B cell (primary cell): ENCODE measurements around the gene SPDYC. TPM values are rescaled to one million over a fixed set of nuclear protein-coding genes. Genes with fewer than 3 reads are reported as not detected.

Source experiments
- ATAC-seq: fragments of 200-7000 bp; cut with Tn5 transposase; one replicate; pipeline ENCODE4 v1.10.0; 2021; ENCODE audit warnings: low read depth, mild to moderate bottlenecking, moderate number of reproducible peaks, moderate library complexity
- CTCF ChIA-PET: fragments of 350-600 bp; sonication (Branson Sonifier 250); formaldehyde crosslinking; loops from one replicate; lab custom pipeline; 2021; ENCODE audit warnings: antibody characterized with exemption, inconsistent platforms; lab: Charles Lee
- POLR2A ChIA-PET: fragments of 350-600 bp; sonication (Branson Sonifier 250); formaldehyde crosslinking; loops from one replicate; lab custom pipeline; 2021; ENCODE audit warnings: antibody characterized with exemption; lab: Charles Lee
- DNase-seq: peaks from one replicate; pipeline ENCODE4 v3.0.0; 2013
- H2AFZ ChIP-seq: 2 replicates; pipeline ENCODE4 v1.6.1; 2012; ENCODE audit warnings: mild to moderate bottlenecking, low read depth, low read length; ENCODE audit not compliant: insufficient read depth, poor library complexity, severe bottlenecking
- H3K27ac ChIP-seq, 2 donors: 1 replicate in 1 of 2; 2 replicates in 1 of 2; pipeline ENCODE4 v1.5.1; 2012 to 2013; ENCODE audit warnings: low read length in 2 of 2, mild to moderate bottlenecking in 2 of 2, moderate library complexity in 1 of 2
- H3K27me3 ChIP-seq, 4 experiments: fragments of 200-600 bp in 1 of 4; sonication (generic) in 1 of 4; replicated peaks in 1 of 4; 1 replicate in 2 of 4; 2 replicates in 2 of 4; pipeline versions ENCODE4 v1.6.1 to v1.7.0; 2013 to 2016; ENCODE audit warnings: low read length in 3 of 4, mild to moderate bottlenecking in 2 of 4, mixed read lengths in 1 of 4, moderate library complexity in 1 of 4; ENCODE audit not compliant: insufficient read depth in 4 of 4, control insufficient read depth in 3 of 4; ENCODE audit errors: control extremely low read depth in 1 of 4
- H3K36me3 ChIP-seq, 2 experiments: replicated peaks in 1 of 2; 1 replicate in 1 of 2; 2 replicates in 1 of 2; pipeline versions ENCODE4 v1.6.1 to v1.7.1; 2013; ENCODE audit warnings: low read length in 1 of 2; ENCODE audit not compliant: insufficient read depth in 2 of 2, control insufficient read depth in 1 of 2; ENCODE audit errors: control extremely low read depth in 1 of 2, extremely low read depth in 1 of 2
- H3K4me1 ChIP-seq, 2 donors: fragments of 200-600 bp in 1 of 2; sonication (generic) in 1 of 2; 1 replicate in 1 of 2; 2 replicates in 1 of 2; pipeline versions ENCODE4 v1.5.1 to v1.6.1; 2013 to 2017; ENCODE audit warnings: low read length in 2 of 2; ENCODE audit not compliant: control insufficient read depth in 2 of 2, insufficient read depth in 2 of 2
- H3K4me2 ChIP-seq: replicated peaks from 2 replicates; pipeline ENCODE3; 2012; ENCODE audit warnings: mild to moderate bottlenecking, low read depth, low read length; ENCODE audit not compliant: poor library complexity, severe bottlenecking
- H3K4me3 ChIP-seq, 5 experiments: fragments of 200-600 bp in 1 of 5; sonication (generic) in 1 of 5; 1 replicate in 3 of 5; 2 replicates in 2 of 5; pipeline versions ENCODE4 v1.5.1 to v1.7.0; 2011 to 2016; ENCODE audit warnings: low read length in 4 of 5, mild to moderate bottlenecking in 4 of 5, low read depth in 2 of 5, control low read depth in 1 of 5, moderate library complexity in 1 of 5; ENCODE audit not compliant: insufficient read depth in 1 of 5; ENCODE audit errors: control extremely low read depth in 1 of 5, extremely low read depth in 1 of 5
- H3K79me2 ChIP-seq: fragments of 200-600 bp; sonication (generic); one replicate; pipeline ENCODE4 v1.6.0; 2016; ENCODE audit warnings: low read length; ENCODE audit not compliant: control insufficient read depth, insufficient read depth
- H3K9ac ChIP-seq: fragments of 200-600 bp; sonication (generic); 2 replicates; pipeline ENCODE4 v1.6.1; 2017; ENCODE audit warnings: mild to moderate bottlenecking, low read length, moderate library complexity
- H3K9me3 ChIP-seq, 3 donors: one replicate each; pipeline versions ENCODE4 v1.6.1 to v1.7.1; 2013; ENCODE audit warnings: low read length in 2 of 3; ENCODE audit not compliant: control insufficient read depth in 2 of 3, insufficient read depth in 1 of 3; ENCODE audit errors: control extremely low read depth in 1 of 3
- H4K20me1 ChIP-seq: 2 replicates; pipeline ENCODE4 v1.6.0; 2012; ENCODE audit warnings: mild to moderate bottlenecking, low read length; ENCODE audit not compliant: insufficient read depth, control insufficient read depth, poor library complexity, severe bottlenecking
- H3K27ac Mint-ChIP-seq: one replicate; pipeline ENCODE4 v1.8.0; 2021; ENCODE audit warnings: mixed read lengths
- H3K27me3 Mint-ChIP-seq: one replicate; pipeline ENCODE4 v1.8.0; 2021; ENCODE audit warnings: mixed read lengths
- H3K4me1 Mint-ChIP-seq: one replicate; pipeline ENCODE4 v1.8.0; 2021; ENCODE audit warnings: mixed read lengths
- H3K4me3 Mint-ChIP-seq: one replicate; pipeline ENCODE4 v1.8.0; 2021; ENCODE audit warnings: mixed read lengths
- H3K9me3 Mint-ChIP-seq: one replicate; pipeline ENCODE4 v1.8.0; 2022; ENCODE audit warnings: mixed read lengths; ENCODE audit not compliant: insufficient read depth
- CTCF ChIP-seq: fragments of 200-600 bp; IDR thresholded peaks from one replicate; pipeline ENCODE4 v1.8.0; 2022; ENCODE audit warnings: antibody characterized with exemption, mild to moderate bottlenecking
- EZH2 ChIP-seq: IDR thresholded peaks from 2 replicates; pipeline ENCODE4 v1.6.1; 2012; ENCODE audit warnings: borderline replicate concordance, low read depth, mild to moderate bottlenecking, moderate library complexity, low read length; ENCODE audit not compliant: insufficient read depth, poor library complexity, severe bottlenecking
- WGBS: methylation state at CpG from one replicate; pipeline ENCODE4 v1.1.5; 2013; ENCODE audit warnings: missing lambda C conversion rate; ENCODE audit not compliant: insufficient coverage; 5-methylcytosine and 5-hydroxymethylcytosine counted together
- intact Hi-C: fragments of 100-400 bp; cut with micrococcal nuclease; formaldehyde crosslinking; loops from one replicate; pipeline ENCODE4 v1.10.0; 2022
- polyA plus RNA-seq: library from polyadenylated mRNA; depleted of rRNA; stranded (reverse); fragments of >200 nt; gene quantifications from 2 replicates; pipeline ENCODE4 v1.2.3, GENCODE V29; 2012
- total RNA-seq, 2 donors: library from RNA; stranded (reverse); fragments of 120-200 nt in 1 of 2; gene quantifications; 1 replicate in 1 of 2; 2 replicates in 1 of 2; pipeline versions ENCODE4 v1.2.3 to v1.2.4, GENCODE V29; 2013 to 2022

The SPDYC gene
- total and polyA plus RNA-seq, 2 donors (not counting 1 experiment from before 2014, with no cell fraction given) = not detected

GRCh38 chr11:65121447-65121864, 48.6 kb upstream of the SPDYC start:
- Mint-ChIP-seq H3K4me1 (peaks cover 58% of the 10 kb centered on the region), H3K27ac (peak overlapping the region; percentile 99), H3K27me3 (no peaks in the 10 kb centered on the region), H3K4me3 (peak overlapping the region; percentile 98), H3K9me3 (no peaks in the 10 kb centered on the region)
- peak overlapping the region; percentile 65 to 98 (median 95) for H3K4me3 ChIP-seq
- H3K79me2 ChIP-seq = peaks cover 79% of the 10 kb centered on the region
- ChIA-PET POLR2A (interaction anchor here (0.6 to 7.3 kb wide), 13 partner anchors 10 to 1161 kb away, joined by 3 to 160 read pairs (median 3); partner anchors contain the start of genes CAPN1, EHBP1L1, MAJIN and PPP2R5B), CTCF (interaction anchor here (0.8 to 5.0 kb wide), 16 partner anchors 8 to 672 kb away, joined by 3 to 47 read pairs (median 4); partner anchors contain the start of genes ARL2, CAPN1, CDC42BPG and SYVN1)
- H3K4me2 ChIP-seq = peak overlapping the region; percentile 92
- ATAC-seq (no peak), DNase-seq (no peak)
- H3K36me3 ChIP-seq = peaks cover 0 to 54% of the 10 kb centered on the region in 2 experiments
- H3K27ac ChIP-seq = peak overlapping the region; percentile 93 to 96
- peak overlapping the region; percentile 95 for H3K9ac ChIP-seq
- no peaks in the 10 kb centered on the region for H3K27me3 ChIP-seq
- no peak for TF ChIP-seq CTCF
- TF ChIP-seq EZH2 = no peak
- peak overlapping the region; percentile 58 for H2AFZ ChIP-seq
- intact Hi-C loops = no loop called here
- H3K9me3 ChIP-seq = no peaks in the 10 kb centered on the region
- peaks cover 31 to 47% of the 10 kb centered on the region in 2 donors for H3K4me1 ChIP-seq
- peaks cover 34% of the 10 kb centered on the region for H4K20me1 ChIP-seq
- under 1% methylated on average over 22 of the region's 22 CpGs for WGBS
